GM18517 (cell line): ENCODE measurements around the gene CEP350.
A peak's percentile ranks its signal among the peaks of the same experiment; 100 is the strongest.

Source experiments
- ATAC-seq: cut with Tn5 transposase; IDR thresholded peaks from one replicate; pipeline ENCODE4 v1.9.1; 2021; ENCODE audit warnings: mild to moderate bottlenecking, moderate library complexity; ENCODE audit not compliant: unreplicated experiment

Gene CEP350, protein sequence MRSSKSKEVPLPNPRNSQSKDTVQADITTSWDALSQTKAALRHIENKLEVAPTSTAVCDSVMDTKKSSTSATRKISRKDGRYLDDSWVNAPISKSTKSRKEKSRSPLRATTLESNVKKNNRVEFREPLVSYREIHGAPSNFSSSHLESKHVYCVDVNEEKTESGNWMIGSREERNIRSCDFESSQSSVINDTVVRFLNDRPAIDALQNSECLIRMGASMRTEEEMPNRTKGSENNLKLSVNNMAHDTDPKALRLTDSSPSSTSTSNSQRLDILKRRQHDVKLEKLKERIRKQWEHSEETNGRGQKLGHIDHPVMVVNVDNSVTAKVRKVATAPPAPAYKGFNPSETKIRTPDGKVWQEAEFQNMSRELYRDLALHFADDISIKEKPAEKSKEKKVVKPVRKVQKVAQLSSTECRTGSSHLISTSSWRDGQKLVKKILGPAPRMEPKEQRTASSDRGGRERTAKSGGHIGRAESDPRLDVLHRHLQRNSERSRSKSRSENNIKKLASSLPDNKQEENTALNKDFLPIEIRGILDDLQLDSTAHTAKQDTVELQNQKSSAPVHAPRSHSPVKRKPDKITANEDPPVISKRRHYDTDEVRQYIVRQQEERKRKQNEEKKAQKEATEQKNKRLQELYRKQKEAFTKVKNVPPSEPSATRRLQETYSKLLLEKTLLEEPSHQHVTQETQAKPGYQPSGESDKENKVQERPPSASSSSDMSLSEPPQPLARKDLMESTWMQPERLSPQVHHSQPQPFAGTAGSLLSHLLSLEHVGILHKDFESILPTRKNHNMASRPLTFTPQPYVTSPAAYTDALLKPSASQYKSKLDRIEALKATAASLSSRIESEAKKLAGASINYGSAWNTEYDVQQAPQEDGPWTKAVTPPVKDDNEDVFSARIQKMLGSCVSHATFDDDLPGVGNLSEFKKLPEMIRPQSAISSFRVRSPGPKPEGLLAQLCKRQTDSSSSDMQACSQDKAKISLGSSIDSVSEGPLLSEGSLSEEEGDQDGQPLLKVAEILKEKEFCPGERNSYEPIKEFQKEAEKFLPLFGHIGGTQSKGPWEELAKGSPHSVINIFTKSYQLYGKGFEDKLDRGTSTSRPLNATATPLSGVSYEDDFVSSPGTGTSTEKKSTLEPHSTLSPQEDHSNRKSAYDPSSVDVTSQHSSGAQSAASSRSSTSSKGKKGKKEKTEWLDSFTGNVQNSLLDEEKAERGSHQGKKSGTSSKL (N-terminal part only)

DNA sequence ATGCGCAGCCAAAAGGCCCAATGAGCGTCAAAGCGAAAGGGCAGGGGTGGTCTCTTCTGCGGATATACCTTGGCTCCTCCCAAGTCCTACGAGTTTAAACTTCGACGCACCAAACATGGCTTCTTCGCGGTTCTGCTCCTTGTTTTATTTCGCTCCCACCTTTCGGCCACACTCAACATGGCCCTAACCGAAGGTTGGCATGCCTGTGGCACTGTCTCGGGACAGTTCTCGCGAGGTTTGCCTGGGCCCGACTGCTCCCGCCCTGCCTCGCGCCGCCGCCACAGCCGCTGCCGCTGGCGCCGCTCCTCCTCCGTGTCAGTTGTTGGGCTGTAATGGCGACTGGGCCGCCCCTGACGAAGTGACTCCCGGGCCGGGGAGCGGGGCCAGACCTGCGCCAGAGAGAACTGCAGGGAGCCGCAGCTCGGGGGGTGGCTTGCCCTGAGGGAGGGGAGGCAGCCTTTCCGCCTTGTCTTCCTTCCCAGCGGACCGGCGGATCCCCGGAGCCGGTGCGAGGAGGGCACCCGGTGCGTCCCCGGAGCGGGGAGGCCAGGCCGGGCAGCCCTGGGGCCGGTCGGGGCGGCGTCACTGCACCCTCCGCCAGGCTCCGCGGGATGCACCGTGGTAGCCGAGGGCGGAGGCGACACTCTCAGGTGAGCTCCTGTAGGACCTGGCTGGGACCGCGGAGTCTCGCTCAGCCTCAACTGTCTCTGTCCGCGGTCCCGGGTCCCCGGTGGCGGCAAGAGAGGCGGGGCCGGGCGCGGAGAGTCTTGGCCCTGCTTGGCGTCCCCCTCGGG, at the start of gene CEP350:
Gene CEP350, plus strand, starts transcription at position 318 of the 794 bp plus-strand sequence. CDS start 31,372 bp downstream, outside the sequence.
- ATAC-seq, result peak; percentile 91

DNA sequence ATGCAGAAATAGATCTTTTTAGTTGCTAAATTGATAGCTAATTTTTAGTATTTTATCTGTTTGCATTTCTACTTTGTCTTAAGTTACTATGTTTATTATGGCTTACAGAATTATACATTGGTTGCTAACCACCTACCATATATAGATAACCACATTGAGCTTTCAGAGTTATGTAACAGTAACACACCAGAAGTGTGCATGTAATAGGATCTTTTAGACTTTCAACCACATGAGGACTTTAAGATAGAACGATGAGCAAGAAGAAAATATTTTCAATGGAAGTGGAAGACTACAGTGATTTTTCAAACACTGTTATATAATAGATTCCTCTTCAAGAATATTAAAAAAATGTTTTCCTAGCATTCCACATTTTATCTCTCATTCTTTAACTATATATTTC, 43.7 kb upstream of the CEP350 start:
- ATAC-seq, result no peak

DNA sequence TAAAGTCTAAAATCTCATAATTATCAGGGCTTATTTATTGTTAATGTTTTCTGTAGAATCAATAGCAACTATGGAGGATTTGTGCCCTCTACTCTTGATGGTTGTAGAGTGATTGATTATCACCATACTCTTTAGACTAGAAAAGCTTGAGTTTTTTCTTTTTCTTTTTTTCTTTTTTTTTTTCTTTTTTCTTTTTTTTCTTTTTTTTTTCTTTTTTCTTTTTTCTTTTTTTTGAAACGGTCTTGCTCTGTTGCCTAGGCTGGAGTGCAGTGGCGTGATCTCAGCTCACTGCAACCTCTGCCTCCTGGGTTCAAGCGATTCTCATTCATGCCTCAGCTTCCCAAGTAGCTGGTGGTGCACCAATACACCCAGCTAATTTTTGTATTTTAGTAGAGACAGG, 42.8 kb upstream of the CEP350 start:
- no peak for ATAC-seq

DNA sequence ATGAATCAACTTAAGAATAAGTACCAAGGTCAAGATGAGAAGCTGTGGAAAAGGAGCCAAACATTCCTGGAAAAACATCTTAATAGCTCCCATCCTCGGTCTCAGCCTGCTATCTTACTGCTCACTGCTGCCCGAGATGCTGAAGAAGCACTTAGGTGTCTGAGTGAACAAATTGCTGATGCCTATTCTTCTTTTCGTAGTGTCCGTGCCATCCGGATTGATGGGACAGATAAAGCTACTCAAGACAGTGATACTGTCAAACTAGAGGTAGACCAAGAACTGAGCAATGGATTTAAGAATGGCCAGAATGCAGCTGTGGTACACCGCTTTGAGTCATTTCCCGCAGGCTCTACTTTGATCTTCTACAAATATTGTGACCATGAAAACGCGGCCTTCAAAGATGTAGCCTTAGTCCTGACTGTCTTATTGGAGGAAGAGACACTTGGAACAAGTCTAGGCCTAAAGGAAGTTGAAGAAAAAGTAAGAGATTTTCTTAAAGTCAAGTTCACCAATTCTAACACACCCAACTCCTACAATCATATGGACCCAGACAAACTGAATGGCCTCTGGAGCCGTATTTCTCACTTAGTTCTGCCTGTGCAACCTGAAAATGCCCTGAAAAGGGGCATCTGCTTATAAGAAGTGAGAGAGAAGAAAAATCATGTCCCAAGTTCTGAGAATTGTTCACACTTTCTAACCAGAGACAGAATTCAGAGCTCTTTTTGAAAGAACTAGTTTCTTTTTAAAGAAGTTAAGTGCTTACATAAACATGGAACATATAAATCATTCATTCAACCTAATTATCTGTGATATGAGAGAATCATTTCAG, 36.8 kb upstream of the CEP350 start:
- no peak for ATAC-seq

DNA sequence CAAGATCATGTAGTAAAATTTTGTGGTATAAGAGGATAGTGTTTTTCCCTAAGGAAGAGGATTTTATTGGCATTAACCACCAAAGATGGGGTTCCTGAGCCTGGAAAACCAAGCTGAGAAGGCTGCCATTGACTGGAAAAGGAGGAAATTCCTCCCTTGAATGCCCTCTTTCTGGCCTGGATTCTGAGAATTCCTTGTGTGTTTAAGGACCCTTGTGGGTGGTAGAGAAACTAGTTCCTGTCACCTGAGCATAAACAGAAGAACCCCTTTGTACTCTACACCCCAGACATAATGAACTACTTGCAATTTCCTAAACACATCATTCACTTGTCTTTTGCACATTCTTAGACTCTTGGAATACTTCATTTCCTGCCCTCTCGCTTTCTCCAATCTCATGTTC, 33.1 kb upstream of the CEP350 start:
- no peak for ATAC-seq

DNA sequence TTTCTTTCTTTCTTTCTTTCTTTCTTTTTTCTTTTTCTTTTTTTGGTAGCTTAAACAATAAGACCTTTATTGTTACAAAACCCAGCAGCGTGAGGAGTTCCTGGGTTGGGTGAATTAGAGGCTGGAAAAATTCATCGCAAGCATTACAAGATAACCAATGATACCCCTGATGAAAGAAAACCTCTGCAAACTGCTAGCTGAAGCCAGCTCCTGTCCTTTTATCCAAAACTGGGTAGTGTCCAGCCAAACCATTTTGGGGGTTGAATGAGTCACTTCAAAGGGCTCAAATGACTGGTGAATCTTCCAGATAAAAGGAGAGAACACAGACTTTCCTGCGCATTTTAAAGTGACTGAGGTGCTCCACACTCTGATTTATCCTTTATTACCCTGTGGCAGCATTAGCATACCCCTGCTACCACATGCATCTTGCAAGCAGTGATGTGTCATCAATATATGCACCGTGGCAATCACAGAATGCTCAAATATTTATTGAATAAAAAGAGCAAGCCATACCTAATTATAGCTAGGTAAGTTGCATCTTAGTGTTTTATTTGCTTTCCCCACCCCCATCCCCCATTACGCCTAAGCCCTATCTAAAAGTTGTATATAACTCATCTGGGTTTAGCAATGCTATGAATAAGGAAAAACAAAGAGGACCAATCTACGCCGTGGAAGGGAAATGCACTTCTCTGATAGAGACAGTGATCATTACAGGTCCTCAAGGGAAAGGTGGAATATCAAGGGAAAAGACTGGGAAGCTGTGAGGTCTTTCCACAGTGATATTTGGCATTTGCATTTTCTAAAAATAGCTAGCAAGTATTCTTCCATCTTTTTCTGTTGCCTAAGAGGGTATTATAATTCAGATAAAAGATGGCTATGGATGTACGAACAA, 32.4 kb upstream of the CEP350 start:
- ATAC-seq, result no peak

DNA sequence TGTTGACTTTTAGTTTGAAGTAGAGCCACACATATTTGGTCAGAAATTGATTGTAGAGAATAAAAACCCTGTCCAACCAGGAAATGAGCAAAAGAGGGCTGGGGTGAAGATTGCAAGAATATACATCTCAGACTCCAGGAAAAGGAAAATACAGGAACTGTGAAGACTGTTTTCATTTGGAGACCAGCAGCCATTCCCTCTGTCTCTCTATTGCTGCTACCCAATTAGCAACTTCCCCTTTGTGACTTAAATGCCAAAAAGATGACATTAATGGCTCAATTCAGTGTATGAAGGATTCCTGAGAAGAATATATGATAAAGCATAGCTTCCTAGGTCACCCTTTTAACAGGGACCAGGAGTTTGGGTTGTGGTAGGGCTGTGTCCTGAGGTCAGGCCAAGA, 31.6 kb upstream of the CEP350 start:
- ATAC-seq, result no peak

DNA sequence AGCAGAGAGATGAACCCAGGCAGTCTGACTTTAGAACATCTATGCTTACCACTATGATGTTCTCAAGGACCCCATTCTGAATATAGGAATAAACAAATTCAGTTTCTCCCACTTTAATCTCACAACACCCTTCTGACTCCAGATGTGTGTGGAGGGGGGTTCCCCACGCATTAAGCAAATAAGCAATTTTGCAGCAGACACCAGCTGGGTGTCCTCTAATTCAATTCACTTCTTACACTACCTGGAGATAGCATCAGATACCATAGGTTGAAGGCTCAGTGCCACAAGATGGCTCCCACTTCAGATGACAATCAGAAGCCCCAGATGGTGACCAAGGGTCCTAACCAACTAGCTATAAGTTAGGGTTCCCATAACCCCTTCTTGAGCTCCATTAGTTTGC, 30.3 kb upstream of the CEP350 start:
- ATAC-seq, result peak; percentile 51

DNA sequence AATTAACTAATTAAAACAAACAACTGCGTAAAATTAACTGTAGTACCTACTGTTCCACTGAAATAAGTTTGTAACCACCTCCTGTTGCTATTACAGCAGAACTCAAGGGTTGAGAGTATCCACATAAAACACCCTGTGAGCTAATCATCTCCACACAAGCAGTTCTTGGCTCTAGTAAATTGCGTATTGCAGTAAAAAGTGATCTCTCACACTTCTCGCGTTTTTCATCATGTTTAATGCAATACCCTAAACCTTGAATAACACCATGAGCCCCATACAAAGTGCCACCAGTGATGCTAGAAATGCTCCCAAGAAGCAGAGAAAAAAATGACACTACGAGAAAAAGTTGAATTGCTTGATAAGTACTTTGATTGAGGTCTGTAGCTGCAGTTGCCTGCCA, 29.3 kb upstream of the CEP350 start:
- no peak for ATAC-seq

DNA sequence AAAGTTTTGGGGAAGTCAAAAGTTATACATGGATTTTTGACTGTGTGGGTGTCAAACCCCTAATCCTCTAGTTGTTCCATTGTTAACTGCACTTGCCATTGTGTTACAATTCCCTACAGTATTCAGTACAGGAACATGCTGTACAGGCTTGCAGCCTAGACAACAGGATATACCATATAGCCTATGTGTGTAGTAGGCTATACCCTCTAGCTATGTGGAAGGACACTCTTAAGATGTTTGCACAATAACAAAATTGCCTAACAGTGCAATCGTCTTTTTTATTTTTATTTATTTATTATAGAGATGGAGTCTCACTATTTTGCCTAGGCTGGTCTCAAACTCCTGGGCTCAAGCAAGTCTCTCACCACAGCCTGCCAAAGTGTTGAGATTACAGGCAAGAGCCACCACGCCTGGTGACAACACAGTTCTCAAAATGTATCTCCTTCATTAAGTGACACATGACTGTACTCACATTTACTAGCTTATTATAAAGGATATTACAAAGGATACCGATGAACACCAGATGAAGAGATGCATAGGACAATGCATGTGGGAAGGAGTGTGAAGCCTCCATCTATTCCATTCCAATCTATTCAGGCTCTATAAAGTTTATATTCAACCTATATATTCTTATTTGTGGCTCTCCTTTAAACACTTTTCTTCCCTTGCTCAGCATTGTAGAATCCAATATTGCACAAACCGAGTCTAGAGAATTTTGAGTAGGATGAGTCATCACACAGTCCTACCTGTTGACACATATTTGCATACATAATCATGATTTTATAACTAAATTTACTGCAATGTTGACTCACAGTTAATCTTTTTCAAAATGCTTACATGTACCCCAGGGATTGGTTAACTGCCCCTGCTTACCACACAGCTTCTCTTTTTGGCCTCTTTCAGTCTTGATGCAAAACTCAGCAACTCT, 28.4 kb upstream of the CEP350 start:
- ATAC-seq, result no peak

DNA sequence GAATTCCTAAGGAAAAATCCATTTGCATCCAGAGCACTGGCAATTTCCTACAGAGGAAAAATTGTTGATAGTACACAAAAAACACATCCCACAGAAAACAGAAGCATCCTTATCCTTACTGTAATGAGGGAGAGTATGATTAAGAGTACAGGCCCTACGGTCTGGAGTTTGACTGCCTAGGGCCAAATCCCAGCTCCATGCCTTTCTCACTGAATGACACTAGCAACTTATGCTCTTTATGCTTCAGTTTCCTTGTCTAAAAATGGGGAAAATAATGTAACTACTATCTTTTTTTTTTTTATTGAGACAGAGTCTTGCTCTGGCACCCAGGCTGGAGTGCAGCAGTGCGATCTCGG, 27.8 kb upstream of the CEP350 start:
- no peak for ATAC-seq

DNA sequence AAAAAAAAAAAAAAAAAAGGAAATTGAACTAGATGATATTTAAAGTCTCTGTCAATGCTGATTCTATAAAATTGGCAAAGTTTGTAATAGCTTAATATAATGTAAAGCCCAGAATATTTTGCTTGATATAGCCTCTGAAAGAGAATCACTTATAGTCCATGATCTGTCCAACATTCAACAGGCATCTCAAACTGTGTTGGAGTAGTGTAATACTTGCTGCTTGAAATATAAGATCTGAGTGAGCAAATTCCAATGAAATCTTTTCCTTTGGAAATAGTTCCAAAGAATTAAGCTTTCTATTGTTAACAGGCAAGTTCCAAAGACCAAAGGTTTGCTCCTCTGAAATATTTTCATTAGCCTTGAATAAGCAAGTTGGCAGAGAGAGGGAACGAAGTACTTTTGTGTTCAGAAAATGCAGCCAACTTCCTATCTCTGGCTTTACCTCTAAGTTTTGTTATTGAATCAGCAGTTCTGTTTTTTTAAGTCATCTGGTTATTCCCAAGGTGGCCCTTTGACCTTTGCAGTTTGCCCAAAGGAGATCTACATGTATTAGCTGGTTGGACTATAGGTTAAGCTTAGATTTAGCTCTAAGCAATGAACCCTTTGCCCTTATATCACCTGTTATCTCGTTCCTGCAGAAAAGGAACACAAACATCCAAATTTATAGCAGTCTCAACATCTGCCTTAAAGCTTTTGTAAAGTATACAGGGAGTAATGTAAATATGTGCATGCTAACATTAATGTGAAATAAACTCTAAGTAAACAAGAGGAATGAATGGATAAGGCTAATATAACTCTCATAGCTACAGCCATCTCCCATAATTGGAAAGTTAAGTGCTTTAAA, 24.4 kb upstream of the CEP350 start:
- no peak for ATAC-seq

DNA sequence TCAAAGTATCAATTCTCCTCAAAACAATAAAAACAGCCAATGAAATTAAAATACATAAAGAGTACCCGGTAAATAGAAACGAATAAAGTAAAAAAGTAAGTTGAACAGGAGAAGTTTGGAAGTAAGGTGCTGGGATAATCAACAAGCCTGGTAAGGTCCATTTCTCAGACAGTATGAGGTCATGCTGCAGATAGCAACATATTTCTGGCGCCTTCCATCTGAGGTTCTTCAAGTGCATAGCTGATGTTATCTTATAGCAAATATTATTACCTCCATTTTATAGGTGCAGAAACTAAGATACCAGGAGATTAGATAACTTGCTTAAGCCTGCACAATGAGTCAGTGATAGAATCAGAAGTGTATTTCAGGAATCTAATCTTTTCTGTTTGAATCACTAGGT, 23.7 kb upstream of the CEP350 start:
- ATAC-seq, result no peak

DNA sequence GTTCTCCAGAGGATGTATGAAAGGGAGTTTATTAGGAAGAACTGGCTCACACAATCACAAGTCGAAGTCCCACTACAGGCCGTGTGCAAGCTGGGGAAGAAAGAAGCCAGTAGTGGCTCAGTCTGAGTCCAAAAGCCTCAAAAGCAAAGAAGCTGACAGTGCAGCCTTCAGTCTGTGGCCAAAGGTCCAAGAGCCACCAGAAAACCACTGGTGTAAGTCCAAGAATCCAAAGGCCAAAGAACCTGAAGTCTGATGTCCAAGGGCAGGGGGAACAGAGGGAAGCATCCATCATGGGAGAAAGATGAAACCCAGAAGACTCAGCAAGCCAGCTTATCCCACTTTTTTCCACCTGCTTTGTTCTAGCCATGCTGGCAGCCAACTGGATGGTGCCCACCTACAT, 21.4 kb upstream of the CEP350 start:
- no peak for ATAC-seq

DNA sequence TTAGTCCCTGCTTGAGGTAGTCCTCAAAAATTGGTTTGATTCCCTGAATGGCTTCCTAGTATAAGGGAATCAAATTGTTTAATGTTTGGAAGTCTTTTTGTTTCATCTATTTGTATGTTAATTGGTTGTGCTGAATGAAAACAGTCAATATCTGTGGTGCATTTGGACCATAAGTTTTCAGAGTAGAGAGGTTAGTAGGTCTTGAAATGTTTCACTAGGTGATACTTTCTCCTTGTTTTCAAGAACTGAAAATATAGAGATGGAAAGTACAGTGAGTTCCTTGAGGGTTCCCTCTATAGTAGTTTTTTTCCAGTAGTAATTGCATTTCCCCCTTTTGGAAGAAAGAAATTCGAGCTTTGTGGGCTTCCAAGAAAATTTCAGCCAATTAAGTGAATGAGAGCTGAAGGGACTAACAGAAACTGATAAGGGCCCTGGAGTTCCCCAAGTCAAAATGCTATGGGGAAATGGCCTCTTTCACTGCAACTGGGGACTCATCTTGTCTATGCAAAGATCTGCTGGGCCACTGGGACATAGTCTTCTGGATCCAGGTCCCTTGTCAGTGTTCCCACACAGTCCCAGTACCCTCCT, 18.6 kb upstream of the CEP350 start:
- no peak for ATAC-seq

DNA sequence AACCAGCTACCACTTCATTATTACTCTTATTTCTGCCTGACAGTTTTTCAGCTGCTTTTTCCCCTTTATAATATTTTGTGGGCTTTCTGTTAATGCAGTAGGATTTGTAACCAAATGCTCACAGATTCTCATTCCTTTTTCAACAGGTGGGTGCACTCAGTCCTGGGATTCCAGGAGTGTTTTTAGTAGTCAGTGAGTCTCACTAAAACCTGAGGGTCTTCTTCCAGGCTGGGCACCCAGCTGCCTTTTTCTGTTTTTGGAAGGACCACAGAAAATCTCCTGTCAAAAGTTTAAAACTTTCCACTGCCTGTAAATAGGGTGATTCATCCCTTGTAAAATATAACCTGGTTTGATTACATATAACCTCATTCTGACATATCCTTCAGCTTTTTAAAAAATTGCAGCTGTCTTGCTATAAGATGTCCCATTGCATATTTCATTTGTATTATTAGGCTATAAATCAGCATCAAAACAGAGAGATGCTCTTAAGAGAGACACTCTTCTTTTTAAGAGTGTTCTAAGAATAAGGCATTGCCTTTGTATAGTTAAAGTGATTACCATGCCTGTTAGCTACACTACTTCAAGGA, 16.8 kb upstream of the CEP350 start:
- ATAC-seq, result no peak
